Activated naive CD8-positive, alpha-beta T cell treated with anti-CD3 and anti-CD28 coated beads, Interleukin-2, amount 50 U/mL, for 16 hours (primary cell): ENCODE results near the gene NFX1.
"Not testable (repeated sequence)": the region's sequence is repeated elsewhere in the genome, so short reads cannot be mapped to it uniquely, and the experiment has no call there.

Experiments used
- DNase-seq: peaks from one replicate; pipeline ENCODE4 v3.0.0-alpha.2; 2020; ENCODE audit warnings: low read depth, low spot score

NFX1 gene

DNA sequence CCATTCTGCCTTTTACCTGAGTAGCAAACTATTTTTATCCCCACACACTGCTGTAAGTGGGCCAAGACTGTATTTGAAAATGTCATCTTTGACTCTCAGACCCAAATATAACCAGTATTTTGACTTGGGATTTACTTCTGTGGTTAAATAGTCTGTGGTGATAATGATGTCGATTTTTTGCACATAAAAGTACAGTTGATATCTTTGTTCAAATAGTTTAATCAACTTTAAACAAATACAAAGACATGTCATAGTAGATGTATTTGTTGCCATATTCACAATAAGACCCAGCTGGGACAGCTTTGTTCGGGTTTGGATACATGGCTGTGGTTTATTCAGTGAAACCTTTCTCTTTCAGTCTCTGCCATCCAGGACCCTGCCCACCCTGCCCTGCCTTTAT, 20.4 kb downstream of the NFX1 start:
- DNase-seq: no peak

DNA sequence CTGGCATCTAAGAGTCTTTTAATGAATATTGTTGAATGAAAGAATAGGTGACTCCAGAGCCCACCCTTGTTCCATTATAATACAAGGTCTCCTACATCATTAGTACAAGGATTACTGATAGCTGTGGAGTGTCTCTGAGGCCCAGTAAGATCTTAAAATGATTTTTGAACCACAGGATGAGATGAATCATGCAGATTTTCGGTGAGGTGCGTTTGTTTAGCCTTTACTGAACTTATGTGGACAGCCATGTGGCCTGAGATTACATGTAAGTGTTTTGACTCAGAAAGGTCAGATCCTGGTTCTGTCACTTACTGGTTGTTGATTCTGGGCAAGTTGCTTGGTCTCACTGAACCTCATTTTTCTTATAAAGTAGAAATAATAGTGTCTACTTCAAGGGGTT, 21.6 kb downstream of the NFX1 start:
- DNase-seq: no peak

DNA sequence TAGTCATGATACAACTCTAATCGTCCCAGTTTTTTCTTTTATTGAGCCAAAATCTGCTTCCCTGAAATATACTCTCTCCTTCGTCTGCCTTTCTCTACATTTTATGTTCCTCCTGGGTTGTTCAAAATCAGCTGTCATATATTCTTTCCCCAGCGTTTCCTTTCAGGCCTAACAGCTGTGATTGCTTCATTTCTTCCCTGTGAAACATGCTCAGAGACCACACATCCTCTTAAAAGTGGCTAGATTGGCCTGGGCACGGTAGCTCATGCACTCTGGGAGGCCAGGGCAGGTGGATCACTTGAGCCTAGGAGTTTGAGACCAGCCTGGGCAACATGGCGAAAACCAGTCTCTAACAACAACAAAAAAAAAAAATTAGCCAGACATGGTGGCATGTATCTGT, 25.1 kb downstream of the NFX1 start:
- no peak for DNase-seq

DNA sequence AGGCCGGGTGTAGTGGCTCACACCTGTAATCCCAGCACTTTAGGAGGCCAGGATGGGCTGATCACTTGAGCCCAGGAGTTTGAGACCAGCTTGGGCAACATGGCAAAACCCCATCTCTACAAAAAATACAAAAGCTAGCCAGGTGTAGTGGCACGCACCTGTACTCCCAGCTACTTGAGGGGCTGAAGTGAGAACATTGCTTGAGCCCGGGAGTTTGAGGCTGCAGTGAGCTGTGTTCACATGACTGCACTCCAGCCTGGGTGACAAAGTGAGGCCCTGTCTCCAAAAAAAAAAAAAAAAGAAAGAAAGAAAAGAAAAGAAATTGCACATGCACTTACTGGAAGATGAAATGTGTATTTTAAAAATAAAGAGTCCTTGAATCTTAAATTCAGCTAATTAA, 26.8 kb downstream of the NFX1 start:
- not testable (repeated sequence) for DNase-seq

DNA sequence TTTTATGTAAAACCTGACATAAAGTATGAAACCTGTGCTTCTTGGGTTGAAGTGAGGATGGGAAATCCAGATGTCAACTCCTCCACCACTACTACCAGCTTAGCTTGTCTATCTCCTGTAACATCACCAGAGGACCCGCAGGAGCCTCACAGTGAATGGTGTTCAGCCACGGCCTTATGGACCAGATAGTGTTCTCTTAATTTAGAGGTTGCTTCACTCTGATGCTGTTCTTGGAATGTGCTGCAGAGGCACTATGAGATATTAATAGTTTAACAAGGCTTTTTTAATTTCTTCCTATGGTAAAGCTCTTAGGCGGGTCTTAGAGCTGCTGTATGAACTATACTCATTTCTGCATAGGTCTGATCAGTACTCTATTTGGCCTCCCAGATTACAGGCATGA, 27.9 kb downstream of the NFX1 start:
- no peak for DNase-seq

DNA sequence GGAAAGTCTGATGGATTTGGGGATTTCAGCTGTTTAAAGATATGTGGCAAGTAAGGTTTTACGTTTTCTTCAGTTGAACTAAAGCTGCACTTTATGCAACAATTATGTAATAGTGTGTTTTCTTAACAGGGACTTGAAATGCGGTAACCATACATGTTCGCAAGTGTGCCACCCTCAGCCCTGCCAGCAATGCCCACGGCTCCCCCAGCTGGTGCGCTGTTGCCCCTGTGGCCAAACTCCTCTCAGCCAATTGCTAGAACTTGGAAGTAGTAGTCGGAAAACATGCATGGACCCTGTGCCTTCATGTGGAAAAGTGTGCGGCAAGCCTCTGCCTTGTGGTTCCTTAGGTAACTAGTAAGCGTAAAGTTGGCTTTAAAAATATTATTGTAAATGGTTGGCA, 28.5 kb downstream of the NFX1 start:
- no peak for DNase-seq

DNA sequence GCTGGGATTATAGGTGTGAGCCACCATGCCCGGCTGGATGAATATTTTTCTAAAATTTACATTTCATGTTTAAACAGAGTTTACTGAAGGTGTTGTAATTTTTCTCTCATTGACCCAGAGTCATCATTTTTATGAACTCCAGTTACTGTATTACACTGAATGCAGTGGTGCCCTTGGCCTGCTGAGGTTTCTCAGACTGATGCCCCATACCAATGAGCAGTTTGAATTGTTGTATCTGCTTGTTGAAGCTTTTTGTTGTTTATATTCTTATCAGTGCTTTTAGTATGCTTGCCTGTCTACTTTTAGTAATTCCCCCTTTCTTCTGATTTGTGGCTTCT, 29.9 kb downstream of the NFX1 start:
- no peak for DNase-seq

DNA sequence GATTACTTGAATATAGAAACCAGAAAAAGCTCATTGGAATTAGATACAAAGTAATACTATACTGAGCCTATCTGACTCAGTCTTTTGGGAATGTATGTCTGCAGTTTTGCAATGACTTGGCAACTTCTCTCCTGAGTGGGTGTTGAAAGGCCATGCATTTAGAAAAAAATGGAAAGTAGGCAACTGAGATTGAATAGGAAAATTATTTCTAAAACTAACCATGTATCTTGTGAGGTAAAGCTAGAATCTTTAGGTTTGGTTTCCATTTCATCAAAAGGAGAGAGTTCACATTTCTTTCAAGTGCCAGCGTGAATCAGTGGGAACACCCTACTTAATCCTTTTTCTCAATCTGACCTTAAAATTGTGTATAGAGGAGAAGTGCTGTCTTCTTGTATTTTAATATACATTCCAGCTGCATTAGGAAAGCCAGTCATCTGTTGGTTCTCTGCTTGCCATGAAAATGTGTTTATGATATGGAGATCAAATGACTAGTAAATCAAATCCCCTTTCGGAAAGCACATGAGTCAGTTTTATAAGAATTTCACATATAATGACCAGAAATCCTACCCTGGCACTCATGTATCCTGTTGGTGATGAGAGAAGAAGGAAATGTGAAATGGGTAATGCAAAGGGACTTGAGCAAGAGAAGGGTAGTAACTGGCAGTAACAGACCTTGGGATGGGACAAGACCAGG, 30.4 kb downstream of the NFX1 start:
- DNase-seq: no peak

DNA sequence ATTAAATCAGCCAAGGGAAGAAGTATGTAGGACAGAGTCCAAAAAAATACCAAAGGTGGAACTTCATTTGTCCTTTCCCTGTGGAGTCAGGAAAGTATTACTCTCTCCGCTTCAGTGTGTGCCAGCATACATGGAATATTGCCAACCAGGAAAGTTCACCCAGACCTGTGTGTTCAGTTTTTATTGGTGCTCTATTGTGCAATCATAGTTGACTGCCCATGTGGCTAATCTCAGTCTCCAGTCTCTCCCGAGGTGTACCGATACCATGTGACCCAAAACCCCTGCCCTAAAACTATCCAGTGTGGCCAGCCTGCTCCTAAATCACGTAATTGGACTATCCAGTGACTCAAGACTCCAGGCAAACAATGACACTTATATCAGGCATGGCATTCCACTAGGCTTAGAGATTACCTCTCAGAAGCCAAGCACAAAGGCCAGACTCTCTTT, 38.8 kb downstream of the NFX1 start:
- no peak for DNase-seq

DNA sequence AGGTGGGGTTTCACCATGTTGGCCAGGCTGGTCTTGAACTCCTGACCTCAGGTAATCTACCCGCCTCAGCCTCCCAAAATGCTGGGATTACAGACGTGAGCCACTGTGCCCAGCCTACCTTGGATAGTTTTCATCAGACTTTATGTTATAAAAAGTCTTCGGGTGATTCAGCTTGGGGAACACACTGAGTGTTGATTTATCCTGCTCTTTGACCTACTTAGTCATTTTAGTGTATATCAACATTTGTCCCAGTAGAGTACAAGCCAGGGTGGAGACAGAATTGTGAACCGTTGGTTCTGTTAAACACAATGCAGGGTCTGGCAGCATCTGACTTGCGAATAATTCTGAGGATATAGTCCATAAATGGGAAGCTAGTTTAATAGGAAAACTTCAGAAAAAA, 39.7 kb downstream of the NFX1 start:
- DNase-seq: no peak

DNA sequence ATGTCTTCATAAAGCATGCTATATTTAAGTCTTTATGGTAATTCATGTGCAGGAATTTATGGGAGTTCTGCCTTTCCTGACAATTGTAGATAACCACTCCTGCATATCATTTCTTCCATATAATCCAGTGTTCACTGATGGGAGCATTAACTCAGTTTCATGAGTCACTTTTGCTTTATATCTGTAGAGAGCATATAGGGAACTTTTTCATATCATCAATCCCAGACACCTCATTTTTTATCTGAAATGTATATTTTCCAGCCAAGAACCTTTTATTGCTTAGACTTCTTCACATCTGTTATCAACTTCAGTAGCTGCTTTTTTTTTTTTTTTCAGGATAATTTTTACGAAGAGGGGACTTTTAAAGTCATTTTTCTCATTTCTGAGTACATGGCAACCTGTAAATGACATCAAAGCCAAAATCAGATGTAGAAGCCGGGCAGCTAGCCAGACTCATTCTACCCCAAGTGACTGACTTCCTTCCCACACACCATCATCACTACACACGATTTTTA, 41.1 kb downstream of the NFX1 start:
- no peak for DNase-seq

DNA sequence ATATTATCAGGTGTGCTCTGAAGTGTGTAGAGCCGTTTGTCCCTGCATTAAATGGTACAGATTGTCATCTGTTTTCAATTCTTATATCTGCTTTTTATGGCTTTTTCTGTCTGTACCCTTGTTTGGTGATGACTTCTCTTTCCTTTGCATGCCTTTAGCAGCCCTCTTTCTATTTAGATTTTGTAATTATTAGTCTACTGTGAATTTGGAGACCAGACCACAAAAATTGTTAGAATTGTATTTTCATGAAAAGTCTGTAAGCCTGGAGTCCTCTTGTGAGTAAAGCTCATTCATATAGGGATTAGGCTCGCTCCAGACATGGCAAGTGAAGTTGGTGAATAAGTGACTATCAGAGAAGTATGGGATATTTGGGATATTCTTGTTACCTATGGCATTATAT, 41.7 kb downstream of the NFX1 start:
- DNase-seq: no peak

DNA sequence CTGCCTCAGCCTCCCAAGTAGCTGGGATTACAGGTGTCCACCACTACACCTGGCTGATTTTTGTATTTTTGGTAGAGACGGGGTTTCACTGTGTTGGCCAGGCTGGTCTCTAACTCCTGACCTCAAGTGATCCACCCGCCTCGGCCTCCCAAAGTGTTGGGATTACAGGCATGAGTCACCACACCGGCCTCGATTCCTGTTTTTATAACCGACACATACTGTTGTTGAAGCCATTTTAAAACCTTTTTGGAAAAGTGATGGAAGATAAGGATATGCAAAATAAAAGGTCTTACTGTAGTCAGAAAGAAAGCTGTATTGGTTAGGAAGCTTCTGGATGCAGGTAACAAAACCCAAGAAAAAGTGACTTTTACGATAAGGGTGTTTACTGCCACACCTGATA, 42.6 kb downstream of the NFX1 start:
- DNase-seq: not testable (repeated sequence)

DNA sequence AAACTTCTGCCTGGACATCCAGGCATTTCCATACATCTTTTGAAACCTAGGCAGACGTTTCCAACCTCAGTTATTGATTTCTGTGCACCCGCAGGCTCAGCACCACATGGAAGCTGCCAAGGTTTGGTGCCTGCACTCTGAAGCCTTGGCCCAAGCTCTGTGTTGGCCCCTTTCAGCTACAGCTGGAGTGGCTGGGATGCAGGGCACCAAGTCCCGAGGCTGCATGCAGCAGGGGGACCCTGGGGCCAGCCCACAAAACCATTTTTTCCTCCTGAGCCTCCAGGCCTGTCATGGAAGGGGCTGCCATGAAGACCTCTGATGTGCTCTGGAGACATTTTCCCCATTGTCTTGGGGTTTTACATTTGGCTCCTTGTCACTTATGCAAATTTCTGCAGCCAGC, 49.9 kb downstream of the NFX1 start:
- no peak for DNase-seq

DNA sequence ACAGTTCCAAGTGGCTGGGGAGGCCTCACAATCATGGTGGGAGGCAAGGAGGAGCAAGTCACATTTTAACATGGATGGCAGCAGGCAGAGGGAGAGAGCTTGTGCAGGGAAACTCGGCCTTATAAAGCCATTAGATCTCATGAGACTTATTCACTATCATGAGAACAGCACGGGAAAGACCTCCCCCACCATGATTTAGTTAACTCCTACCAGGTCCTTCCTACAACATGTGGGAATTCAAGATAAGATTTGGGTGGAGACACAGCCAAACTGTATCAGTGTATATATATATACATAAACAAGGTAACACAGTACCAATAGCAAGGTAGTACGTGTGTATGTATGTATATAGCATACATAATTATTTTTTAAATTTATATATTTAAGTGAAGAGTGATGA, 50.9 kb downstream of the NFX1 start:
- no peak for DNase-seq

DNA sequence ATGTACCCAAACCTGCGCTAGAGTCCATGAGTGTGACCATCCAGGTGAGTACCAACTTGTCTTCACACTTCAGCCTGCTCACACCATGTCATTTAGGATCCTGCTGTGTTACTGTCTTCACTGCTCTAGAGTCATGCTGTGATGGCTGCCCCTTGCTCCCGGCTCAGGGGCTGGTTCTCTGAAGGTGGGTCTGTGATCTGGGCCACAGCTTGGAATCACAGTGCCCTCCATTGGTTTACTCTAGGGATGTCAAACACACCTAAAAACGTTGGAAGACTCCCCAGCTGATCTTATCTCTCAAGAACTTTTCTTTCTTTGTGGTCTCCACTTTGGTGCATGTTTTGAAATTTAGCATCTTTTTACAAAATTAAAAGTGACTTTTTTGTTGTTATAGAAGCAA, 53.8 kb downstream of the NFX1 start:
- DNase-seq: no peak

DNA sequence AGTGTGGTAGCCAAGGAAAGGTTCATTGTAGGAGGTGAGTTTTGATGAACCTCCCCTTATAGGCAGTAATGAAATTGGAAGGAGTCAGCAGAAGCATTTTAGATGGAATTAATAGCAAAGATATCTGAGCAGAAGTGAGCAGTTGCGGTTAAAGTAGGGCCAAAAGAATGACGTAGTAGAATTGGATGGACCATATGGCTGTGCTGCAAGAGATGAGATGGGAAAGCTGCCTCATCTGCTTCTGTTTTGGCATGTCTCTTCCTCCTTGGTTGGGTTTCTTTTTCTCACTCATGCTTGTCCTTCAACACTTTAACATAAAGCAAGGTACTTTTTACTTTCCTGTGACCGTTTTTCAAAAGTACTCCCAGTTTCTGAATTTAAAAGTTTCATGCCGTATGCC, 56.2 kb downstream of the NFX1 start:
- DNase-seq: no peak

DNA sequence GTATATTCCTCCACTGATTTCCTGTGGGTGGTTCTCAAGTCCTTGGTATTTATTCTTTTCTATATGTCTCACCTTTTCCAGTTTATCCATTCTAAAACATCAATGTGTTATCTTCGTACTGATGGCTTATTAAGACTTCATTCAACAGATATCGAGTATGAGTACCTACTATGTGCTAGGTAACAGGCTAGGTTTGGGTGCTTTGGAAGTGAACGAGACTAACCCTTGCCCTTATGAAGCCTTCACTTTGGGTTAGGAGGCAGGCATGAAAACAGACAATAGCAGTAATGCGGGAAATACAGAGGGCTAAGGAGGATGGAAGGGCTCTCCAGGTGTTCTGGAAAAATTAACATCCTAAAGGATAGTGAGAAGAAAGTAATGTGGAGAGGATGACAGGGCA, 58.7 kb downstream of the NFX1 start:
- DNase-seq: no peak

DNA sequence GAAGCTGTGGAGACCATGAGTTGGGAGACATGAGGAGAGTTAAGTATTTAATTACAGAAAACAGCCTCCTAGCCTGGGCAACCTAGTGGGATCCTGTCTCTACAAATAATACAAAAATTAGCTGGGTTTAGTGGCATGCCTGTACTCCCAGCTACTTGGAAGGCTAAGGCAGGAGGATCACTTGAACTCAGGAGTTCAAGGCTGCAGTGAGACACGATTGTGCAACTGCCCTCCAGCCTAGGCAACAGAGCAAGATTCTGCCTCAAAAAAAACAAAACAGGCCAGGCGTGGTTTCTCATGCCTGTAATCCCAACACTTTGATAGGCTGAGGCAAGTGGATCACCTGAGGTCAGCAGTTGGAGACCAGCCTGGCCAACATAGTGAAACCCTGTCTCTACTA, 59.4 kb downstream of the NFX1 start:
- DNase-seq: no peak

DNA sequence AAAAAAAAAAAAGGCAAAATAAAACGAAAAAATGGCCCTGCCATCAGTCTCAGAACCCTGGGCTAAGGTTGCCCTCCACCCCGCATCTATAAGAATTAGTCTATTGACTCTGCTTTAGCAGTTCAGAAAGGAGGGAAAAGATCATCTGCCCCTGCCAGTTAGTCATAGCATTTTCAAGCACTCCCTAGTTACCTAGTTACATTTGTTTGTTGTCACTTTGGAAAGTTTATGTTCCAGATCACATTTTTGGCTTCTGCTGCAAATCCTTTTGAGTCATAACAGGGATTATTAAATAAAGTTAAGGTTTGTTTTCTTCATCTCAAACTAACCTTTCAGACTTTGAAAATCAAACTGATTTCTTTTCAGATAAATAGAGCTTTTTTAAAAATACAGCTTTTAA, 60.0 kb downstream of the NFX1 start:
- no peak for DNase-seq

DNA sequence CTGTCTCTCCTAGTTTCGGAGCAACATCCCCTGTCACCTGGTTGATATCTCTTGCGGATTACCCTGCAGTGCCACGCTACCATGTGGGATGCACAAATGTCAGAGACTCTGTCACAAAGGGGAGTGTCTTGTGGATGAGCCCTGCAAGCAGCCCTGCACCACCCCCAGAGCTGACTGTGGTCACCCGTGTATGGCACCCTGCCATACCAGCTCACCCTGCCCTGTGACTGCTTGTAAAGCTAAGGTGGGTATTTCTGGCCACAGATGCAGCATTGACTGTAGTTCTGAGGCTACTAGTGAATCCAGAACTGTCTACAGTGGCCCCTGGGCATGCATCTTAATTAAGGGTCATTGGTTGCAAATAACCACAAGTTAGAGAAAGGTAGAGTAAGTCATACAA, 61.2 kb downstream of the NFX1 start:
- no peak for DNase-seq

DNA sequence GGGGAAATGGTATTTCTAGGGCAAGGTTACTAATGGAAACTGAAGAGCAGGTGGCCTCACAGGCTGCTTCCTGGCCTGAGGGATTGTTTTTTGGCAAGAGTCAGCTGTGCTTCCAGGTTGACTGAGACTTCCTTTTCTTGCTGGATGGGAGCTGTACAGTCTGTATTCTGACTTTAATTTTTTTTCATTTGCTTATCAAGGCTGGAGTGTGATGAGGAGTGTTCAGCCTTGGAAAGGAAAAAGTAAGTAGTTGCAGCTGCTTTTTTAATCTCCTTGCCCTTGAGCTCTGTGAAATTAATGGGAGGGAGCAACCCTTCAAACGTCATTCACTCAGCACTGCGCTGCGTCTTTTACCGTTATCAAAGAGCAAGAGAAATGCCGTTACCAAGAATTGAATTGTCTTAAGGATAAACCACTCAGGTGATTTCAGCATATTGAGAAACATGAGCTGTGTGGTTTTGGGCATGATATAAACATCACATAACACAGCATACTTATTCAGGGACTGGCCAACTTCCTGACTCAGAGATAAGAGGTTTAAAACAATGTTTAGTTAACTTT, 64.4 kb downstream of the NFX1 start:
- DNase-seq: no peak

DNA sequence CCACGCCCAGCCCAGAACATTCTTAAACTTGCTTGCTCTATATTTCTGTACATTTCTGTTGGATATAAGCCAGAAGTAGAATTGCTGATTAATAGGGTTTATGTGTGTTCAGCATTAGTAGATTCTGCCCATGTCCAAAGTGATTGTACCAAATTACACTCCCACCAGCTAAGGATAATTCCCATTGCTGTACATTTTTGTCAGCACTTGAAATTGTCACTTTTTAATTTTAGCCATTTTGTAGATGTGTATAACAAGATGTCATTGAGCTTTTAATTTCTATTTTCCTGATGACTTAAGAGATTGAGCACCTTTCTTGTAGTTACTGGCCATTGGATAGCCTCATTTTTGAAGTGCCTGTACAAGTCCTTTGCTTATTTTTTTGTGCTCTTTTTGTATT, 65.6 kb downstream of the NFX1 start:
- no peak for DNase-seq

DNA sequence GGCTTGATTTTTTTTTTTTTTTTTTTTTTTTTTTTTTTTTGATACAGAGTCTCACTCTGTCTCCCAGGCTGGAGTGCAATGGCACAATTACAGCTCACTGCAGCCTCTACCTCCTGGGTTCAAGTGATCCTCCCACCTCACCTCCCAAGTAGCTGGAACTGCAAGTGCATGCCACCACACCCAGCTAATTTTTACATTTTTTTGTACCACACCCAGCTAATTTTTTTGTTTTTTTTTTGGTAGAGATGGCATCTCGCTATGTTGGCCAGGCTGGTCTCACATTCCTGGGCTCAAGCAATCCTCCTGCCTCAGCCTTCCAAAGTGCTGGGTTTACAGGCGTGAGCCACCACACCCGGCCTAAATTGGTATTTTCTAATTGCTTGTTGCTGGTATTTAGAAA, 68.3 kb downstream of the NFX1 start:
- not testable (repeated sequence) for DNase-seq
